Neural progenitor cell (in vitro differentiated cells): ENCODE results near the gene MARCO. TPM values are rescaled to one million over a fixed set of nuclear protein-coding genes. Genes with fewer than 3 reads are reported as not detected.

ENCODE experiments used
- DNase-seq: peaks from one replicate; pipeline ENCODE4 v3.0.0-alpha.2; 2016; ENCODE audit warnings: low spot score
- H2AFZ ChIP-seq: fragments of 200-600 bp; sonication (generic); replicated peaks from 2 replicates; pipeline ENCODE4 v1.6.1; 2016; ENCODE audit warnings: antibody characterized with exemption
- H3F3A ChIP-seq: fragments of 200-600 bp; sonication (generic); 2 replicates; pipeline ENCODE4 v1.6.1; 2016; ENCODE audit warnings: antibody characterized with exemption, low read depth
- H3K27ac ChIP-seq: fragments of 200-600 bp; sonication (generic); 2 replicates; pipeline ENCODE4 v1.5.1; 2016; ENCODE audit warnings: mild to moderate bottlenecking
- H3K27me3 ChIP-seq: fragments of 200-600 bp; sonication (generic); 2 replicates; pipeline ENCODE4 v1.6.1; 2016; ENCODE audit warnings: mild to moderate bottlenecking, moderate library complexity
- H3K36me3 ChIP-seq: fragments of 200-600 bp; sonication (generic); 2 replicates; pipeline ENCODE4 v1.5.1; 2016
- H3K4me1 ChIP-seq: fragments of 200-600 bp; sonication (generic); 2 replicates; pipeline ENCODE4 v1.6.1; 2016; ENCODE audit warnings: mixed run types
- H3K4me2 ChIP-seq: fragments of 200-600 bp; sonication (generic); 2 replicates; pipeline ENCODE4 v1.6.1; 2016
- H3K4me3 ChIP-seq: fragments of 200-600 bp; sonication (generic); 2 replicates; pipeline ENCODE4 v1.5.1; 2016
- H3K79me2 ChIP-seq: fragments of 200-600 bp; sonication (generic); 2 replicates; pipeline ENCODE4 v1.6.1; 2016; ENCODE audit warnings: low read depth
- H3K9ac ChIP-seq: fragments of 200-600 bp; sonication (generic); 2 replicates; pipeline ENCODE4 v1.6.1; 2016
- H3K9me3 ChIP-seq: fragments of 200-600 bp; sonication (generic); 2 replicates; pipeline ENCODE4 v1.5.1; 2016; ENCODE audit warnings: low read depth
- H4K20me1 ChIP-seq: fragments of 200-600 bp; sonication (generic); 2 replicates; pipeline ENCODE4 v1.6.1; 2016; ENCODE audit warnings: low read depth
- H3K27ac Mint-ChIP-seq: 3 replicates; pipeline ENCODE4 v1.8.0; 2021; ENCODE audit warnings: mixed read lengths
- H3K27me3 Mint-ChIP-seq: 2 replicates; pipeline ENCODE4 v1.8.0; 2022; ENCODE audit warnings: low read depth, mild to moderate bottlenecking, inconsistent platforms, moderate library complexity, mixed read lengths; ENCODE audit not compliant: insufficient read depth
- H3K36me3 Mint-ChIP-seq: 3 replicates; pipeline ENCODE4 v1.8.0; 2021; ENCODE audit warnings: mixed read lengths
- H3K4me1 Mint-ChIP-seq: 3 replicates; pipeline ENCODE4 v1.8.0; 2021; ENCODE audit warnings: mixed read lengths
- H3K4me3 Mint-ChIP-seq: 3 replicates; pipeline ENCODE4 v1.8.0; 2021; ENCODE audit warnings: mild to moderate bottlenecking, moderate library complexity, mixed read lengths
- H3K9me3 Mint-ChIP-seq: 3 replicates; pipeline ENCODE4 v1.8.0; 2020; ENCODE audit warnings: mixed read lengths
- CTCF ChIP-seq: fragments of 200-600 bp; sonication (generic); IDR thresholded peaks from 2 replicates; pipeline ENCODE4 v1.5.1; 2017; ENCODE audit warnings: antibody characterized with exemption, mild to moderate bottlenecking
- EZH2 ChIP-seq: fragments of 200-600 bp; sonication (generic); IDR thresholded peaks from 2 replicates; pipeline ENCODE4 v1.6.1; 2017; ENCODE audit warnings: antibody characterized with exemption, mild to moderate bottlenecking, moderate library complexity
- EZH2phosphoT487 ChIP-seq: fragments of 200-600 bp; sonication (generic); IDR thresholded peaks from 2 replicates; pipeline ENCODE4 v1.6.1; 2017; ENCODE audit warnings: antibody characterized with exemption
- total RNA-seq: library from RNA; depleted of rRNA; stranded (reverse); fragments of >200 nt; gene quantifications from 2 replicates; pipeline ENCODE4 v1.2.3, GENCODE V29; 2015; ENCODE audit warnings: low replicate concordance

Gene MARCO
- total RNA-seq, 1 donor from 2014 or later: not detected

- H3K36me3 Mint-ChIP-seq: no peaks in the 10 kb centered on the region
- Histone ChIP-seq H3K4me2 (no peak overlapping the region), H3K4me3 (no peak overlapping the region), H3K9me3 (no peaks in the 10 kb centered on the region), H4K20me1 (no peaks in the 10 kb centered on the region), H3K27me3 (peaks cover 11% of the 10 kb centered on the region), H3K9ac (no peak overlapping the region), H3K79me2 (no peaks in the 10 kb centered on the region), H2AFZ (no peak overlapping the region), H3K4me1 (no peaks in the 10 kb centered on the region), H3K36me3 (no peaks in the 10 kb centered on the region), H3K27ac (no peak overlapping the region), H3F3A (no peaks in the 10 kb centered on the region)
- no peak overlapping the region for H3K4me3 Mint-ChIP-seq
- H3K9me3 Mint-ChIP-seq: peaks cover 14% of the 10 kb centered on the region
- peaks cover under 1% of the 10 kb centered on the region for H3K27me3 Mint-ChIP-seq
- no peak overlapping the region for H3K27ac Mint-ChIP-seq
- no peak for DNase-seq
- H3K4me1 Mint-ChIP-seq: no peaks in the 10 kb centered on the region
- TF ChIP-seq EZH2phosphoT487: no peak
- TF ChIP-seq CTCF: no peak
- no peak for TF ChIP-seq EZH2
Measured at GRCh38 chr2:119004602-119005001, 62.6 kb downstream of the MARCO start.

GRCh38 chr2:119005051-119005450 is 63.1 kb downstream of the MARCO start:
- no peak overlapping the region for H3K9ac ChIP-seq
- H3K36me3 ChIP-seq: no peaks in the 10 kb centered on the region
- Mint-ChIP-seq H3K4me1 (no peaks in the 10 kb centered on the region), H3K27ac (no peak overlapping the region), H3K36me3 (no peaks in the 10 kb centered on the region), H3K27me3 (peaks cover 5% of the 10 kb centered on the region), H3K9me3 (peaks cover 14% of the 10 kb centered on the region), H3K4me3 (no peak overlapping the region)
- H4K20me1 ChIP-seq: no peaks in the 10 kb centered on the region
- no peak overlapping the region for H2AFZ ChIP-seq
- DNase-seq: no peak
- no peaks in the 10 kb centered on the region for H3K4me1 ChIP-seq
- H3K9me3 ChIP-seq: no peaks in the 10 kb centered on the region
- H3K27me3 ChIP-seq: peaks cover 15% of the 10 kb centered on the region
- H3K4me2 ChIP-seq: no peak overlapping the region
- H3K27ac ChIP-seq: no peak overlapping the region
- TF ChIP-seq CTCF: no peak
- TF ChIP-seq EZH2: no peak
- no peak for TF ChIP-seq EZH2phosphoT487
- H3K79me2 ChIP-seq: no peaks in the 10 kb centered on the region
- no peaks in the 10 kb centered on the region for H3F3A ChIP-seq
- H3K4me3 ChIP-seq: no peak overlapping the region

- no peaks in the 10 kb centered on the region for H3K4me1 ChIP-seq
- no peak for TF ChIP-seq EZH2phosphoT487
- TF ChIP-seq EZH2: no peak
- TF ChIP-seq CTCF: no peak
- no peak overlapping the region for H3K4me3 Mint-ChIP-seq
- H3F3A ChIP-seq: no peaks in the 10 kb centered on the region
- no peak for DNase-seq
- H3K27me3 ChIP-seq: peaks cover 20% of the 10 kb centered on the region
- no peak overlapping the region for H3K4me2 ChIP-seq
- no peak overlapping the region for H3K4me3 ChIP-seq
- H3K9me3 ChIP-seq: no peaks in the 10 kb centered on the region
- no peak overlapping the region for H3K27ac ChIP-seq
- H3K36me3 Mint-ChIP-seq: no peaks in the 10 kb centered on the region
- H3K79me2 ChIP-seq: no peaks in the 10 kb centered on the region
- no peak overlapping the region for H2AFZ ChIP-seq
- no peaks in the 10 kb centered on the region for H4K20me1 ChIP-seq
- no peaks in the 10 kb centered on the region for H3K36me3 ChIP-seq
- no peak overlapping the region for H3K27ac Mint-ChIP-seq
- no peaks in the 10 kb centered on the region for H3K4me1 Mint-ChIP-seq
- H3K9me3 Mint-ChIP-seq: peaks cover 14% of the 10 kb centered on the region
- H3K27me3 Mint-ChIP-seq: peaks cover 6% of the 10 kb centered on the region
- H3K9ac ChIP-seq: no peak overlapping the region
Measured at GRCh38 chr2:119005555-119005954, 63.6 kb downstream of the MARCO start.
